COR-L47 (cell line): Measurements from ENCODE around the gene TCF12.
"Not testable (repeated sequence)": the region's sequence is repeated elsewhere in the genome, so short reads cannot be mapped to it uniquely, and the experiment has no call there.

Experiments
- DNase-seq: peaks from one replicate; lab custom pipeline; 2025; lab: John Stamatoyannopoulos, UW

Gene TCF12

DNA sequence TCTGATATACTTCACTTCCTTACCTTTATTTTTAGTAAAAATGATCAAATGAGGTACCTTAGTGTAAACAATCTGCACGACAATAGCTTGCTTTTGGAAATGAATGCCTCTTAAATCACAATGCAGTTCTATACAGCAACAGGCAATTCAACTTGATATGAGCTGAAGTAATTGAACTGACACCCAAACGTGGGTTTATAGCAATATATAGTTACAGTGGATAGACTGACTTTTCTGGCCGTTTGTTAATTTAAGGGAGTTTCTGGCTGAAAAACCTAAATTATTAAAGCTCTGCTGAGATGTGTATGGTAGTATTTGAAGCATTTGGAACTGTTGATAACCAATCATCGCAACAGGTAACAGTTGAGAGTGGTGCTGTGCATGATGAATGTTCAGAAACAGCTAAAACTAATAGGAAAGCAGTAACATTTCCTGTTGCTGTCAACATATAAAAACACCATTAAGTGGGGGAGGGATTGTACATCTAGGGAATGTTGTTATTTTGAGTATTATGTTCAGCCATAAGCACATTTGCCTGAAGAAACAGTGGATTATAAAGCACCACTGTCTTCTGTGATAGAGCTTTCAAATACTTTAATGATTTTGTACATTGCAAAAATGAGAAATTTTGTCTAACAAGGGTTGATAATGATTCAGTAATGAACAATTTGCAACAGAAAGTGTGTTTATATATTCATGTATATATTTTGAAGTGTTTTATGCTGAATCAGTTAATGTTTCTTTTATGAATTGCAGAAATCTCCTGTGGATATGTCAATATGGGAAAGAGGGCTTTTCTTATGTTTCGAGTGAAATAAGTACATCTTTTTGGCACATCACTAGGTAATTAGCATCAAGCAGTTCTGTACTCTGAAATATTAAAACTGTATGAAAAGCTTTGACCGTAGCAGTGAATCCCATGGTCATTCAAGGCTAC, 176.1 kb downstream of the TCF12 start:
- no peak for DNase-seq

DNA sequence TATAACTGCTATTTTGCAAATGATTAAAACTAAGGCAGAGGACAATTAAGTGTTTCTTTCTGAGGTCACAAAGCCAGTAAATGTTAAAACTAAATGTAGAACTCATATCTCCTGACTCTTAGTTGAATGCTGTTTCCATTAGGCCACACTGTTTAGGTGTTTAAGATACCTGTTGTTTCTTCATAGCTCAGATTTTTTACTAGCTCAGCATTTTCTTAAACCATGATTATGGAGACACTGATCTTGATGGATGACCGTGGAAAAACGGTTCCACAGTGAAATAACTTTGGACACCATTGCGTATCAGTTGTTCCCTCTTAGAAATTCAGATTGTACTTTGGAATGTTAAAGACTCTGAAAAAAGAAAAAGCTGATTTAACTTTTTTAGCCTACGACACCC, 177.5 kb downstream of the TCF12 start:
- DNase-seq: no peak

DNA sequence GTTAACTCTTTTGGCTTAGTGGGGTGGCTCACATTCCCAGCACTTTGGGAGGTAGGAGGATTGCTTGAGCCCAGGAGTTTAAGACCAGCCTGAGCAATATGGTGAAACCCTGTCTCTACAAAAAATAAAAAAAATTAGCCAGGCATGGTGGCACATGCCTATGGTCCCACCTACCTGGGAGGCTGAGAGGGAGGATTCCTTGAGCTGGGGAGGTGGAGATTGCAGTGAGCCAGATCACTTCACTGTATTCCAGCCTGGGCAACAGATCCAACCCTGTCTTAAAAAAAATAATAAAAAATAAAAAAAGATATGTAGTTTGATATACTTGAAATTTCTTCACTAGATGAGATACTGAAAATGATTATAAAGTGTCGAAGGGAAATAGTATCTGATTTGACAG, 178.8 kb downstream of the TCF12 start:
- no peak for DNase-seq

DNA sequence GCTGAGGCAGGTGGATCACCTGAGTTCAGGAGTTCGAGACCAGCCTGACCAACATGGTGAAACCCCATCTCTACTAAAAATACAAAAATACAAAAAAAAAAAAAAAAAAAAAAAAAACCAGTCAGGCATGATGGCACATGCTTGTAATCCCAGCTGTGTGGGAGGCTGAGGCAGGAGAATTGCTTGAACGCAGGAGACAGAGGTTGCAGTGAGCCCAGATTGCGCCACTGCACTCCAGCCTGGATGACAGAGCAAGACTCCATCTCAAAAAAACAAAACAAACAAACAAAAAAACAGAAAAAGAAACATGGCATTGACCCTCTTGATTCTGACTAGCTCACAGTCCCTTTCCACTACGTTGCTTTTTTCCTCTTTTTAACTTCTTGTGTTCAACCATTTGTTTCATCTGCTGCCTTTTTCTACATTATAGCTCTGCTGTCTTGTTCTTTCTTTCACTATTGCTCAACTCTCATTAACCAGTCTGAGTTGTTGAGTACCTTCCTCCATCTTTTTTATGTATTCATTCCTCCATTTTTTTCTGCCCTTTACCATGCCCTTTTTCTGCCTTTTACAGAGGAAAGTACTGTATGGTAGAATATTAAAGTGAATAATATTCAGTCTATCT, 179.6 kb downstream of the TCF12 start:
- DNase-seq: not testable (repeated sequence)

DNA sequence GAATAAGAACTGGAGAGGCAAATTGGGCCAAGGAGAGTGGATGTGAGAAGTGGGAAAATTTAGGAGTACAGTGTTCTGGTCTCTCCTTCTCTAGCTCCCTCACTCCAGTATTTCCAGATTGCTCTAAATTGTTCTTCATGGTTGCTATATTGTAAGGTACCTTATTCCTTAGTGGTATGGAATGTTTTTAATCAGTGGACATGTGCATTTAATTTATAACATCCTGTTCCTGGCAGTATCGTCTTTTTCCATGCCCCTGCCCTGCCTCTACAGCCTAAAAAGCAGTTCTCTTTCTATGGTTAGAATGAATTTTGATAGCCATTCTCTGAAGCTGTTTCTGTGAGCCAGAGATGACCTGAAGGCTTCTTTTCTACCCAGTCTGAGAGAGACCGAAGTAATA, 180.5 kb downstream of the TCF12 start:
- no peak for DNase-seq

DNA sequence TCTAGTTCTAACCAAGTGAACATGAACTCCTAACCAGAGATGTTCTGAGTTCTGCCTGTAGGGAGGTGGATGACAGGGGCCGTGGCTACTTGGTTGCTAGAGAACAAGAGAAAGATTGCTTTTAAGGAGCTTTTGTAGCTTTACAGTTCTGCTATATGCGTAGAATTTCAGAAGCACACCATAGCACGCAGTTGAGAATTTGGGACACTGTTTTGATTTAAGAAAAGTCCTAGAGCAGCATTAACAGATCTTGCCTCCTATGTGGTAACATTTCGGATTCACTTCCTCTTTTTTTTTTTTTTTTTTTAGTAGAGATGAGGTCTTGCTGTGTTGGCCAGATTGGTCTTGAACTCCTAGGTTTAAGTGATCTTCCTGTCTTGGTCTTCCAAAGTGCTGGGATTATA, 181.7 kb downstream of the TCF12 start:
- DNase-seq: no peak

DNA sequence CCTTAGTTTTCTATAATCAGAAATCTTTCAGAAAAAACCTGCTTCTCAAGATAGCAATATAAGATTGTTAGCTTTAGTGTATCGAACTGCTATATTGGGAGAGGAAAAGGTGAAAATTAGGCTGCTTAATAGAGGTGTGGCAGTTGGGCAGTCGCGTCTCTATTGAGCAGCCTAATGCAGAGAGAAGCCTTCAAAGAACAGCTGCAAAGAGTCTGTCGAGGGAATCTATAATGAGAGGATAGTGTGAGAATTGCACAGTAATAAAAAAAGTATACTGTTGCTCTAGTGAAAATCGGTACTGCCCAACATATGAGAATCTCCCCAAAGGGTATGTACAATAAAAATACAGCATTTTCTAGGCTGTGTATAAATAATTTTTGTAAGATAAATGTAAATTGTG, 184.4 kb downstream of the TCF12 start:
- DNase-seq: no peak

DNA sequence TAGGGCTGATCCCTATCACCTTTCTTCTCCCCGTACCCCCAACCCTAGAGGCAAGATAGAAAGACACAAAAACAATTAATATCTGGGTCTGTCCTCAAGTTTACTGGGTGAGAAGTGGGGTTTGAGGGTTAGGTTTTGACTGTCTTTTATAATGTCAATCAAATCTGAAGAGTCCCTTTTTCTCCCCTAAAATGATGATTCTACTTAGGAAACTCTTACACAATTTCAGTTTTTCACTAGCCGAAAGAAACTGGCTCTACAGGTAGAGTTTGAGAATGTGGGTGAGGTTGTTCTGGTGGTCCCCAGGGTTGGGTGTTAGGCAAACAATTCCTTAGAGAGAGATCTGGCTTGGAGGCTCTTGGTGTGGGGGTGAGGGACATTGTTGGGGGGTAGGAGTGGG, 189.9 kb downstream of the TCF12 start:
- no peak for DNase-seq

DNA sequence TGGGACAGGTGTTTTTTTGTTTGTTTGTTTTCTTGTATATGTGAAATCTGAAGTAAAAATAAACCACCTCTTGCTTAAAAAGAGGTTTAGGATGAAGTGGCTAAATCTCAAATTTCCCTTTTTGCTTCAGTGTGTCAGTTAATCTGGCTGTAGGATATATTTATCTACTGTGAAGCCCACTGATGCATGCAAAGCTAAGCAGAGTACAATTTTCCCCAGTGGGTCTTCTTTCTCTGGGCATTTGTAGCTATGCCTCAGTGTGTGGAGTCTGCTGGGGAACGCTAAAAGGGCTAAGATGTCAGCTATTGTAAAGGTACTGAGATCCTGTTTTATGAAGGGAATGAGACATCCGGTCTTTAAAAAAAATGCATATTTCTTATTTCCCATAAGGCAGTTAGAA, 190.6 kb downstream of the TCF12 start:
- DNase-seq: no peak

DNA sequence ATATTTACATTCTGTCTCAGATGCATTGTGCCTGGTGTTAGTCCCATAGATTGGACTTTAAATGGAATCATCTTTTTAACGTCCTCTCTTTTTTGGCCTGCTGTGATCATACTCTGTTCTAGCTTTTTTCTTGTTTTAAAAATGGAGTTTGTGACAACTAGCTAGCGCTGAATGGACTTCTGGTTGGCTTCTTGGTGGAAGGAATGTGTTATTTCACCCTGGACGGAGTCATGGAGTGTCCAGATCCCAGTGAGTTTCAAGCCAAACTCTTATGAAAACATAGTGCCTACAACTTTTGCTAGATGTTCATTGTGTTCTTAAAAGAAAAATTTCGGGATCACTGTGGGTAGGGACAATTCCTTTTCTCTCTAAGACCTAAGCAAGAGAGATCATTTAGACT, 192.6 kb downstream of the TCF12 start:
- DNase-seq: no peak

DNA sequence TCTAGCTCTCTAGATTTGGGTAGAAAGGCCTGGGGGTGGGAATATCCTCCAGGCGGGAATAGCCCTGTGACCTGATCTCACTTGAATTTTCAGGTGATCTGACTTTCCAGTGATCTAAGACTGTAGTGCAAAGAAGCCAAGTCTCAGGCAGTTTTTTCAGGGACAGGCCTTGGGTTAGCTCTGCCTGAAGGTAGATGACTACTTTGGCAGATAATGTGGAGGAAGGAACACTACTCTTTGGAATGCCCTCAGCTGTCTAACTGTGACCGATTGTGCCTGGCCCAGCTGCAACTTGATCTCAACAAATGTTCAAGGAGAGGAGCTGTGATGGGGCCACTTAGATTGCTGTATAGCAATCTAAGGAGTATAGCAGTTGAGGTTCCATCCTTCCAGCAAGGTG, 193.7 kb downstream of the TCF12 start:
- no peak for DNase-seq

DNA sequence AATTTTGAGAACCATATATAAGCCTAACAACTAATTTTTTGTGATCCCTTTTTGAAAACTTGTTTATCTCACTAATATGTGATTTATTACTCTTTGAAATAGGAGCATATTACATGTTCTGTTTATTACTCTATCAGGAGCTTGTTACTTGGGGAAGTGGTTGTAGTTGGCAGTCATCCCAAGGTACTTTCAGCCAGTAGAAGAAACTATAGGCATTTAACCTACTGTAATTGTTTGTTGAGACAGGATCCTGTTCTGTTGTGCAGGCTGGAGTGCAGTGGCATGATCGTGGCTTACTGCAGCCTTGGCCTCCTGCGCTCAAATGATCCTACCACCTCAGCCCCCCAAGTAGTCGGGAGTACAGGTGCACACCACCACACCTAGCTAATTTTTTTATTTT, 195.6 kb downstream of the TCF12 start:
- DNase-seq: no peak

DNA sequence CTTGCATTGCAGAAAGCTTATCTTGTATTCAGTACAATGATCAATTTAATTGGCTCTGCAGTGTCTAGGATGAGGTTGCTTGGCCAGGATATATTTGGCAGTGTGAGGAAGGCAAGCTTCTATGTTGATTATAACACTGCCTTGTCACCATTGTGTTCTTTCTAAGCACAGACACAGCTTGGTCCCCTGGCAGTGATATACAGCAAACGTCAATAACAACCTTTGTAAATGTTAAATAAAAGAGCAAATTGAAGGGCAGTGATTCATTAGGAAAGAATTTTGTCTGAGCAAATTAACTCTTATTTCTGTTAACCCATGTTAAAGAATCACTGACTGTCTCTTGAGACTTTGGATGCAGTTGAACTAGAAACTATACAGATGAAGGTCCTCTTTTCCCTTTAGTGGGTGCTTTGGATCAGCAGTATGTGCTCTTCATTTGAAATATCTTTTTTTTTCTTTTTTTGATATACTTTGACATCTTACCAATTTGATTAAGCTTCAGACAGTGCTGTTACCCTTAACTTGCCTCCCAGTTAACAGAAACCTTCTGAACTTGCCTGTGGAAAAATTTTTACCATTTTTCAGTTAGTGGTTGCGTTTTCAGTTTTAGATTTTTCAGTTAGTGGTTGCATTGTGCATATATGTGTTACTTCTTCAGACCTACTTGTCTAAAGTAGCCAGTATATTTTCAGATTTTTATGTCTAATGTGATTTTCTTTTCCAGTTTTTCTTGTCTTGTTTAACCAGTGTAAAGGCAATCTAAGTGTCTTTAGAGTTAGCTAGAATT, 199.8 kb downstream of the TCF12 start:
- no peak for DNase-seq

DNA sequence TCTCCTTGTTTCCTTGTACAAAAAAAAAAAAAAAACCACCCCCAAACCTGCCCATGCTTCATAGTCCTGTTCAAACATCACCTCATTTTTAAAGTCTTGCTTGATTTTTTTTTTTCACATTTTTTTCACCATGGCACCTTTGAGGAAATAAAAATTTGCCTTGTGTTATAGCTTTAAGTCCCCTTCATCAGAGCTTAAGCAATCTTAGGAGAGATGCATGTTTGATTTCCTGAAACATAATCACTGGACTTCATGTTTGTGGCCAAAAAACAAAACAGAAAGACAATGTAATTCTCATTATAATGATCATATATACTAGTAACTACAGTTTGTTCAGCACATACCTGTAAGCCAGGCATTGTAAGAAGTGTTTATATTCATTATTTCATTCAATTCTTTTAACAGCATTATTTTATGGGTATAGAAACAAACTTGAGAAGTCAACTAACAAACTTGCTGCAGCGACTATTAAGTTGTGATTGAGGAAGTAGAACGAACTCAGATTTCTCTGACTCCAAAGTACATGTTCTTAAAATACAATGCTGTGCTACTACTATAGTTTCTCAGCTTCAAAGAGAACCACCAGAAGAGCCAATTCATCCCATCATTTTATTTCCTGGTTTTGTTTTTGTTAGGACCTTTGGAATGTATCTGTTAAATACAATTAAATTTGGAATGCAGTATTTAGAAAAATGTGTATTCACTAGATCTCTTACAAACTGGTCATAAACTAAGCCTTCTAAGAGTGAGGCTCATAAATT, 203.8 kb downstream of the TCF12 start:
- no peak for DNase-seq

DNA sequence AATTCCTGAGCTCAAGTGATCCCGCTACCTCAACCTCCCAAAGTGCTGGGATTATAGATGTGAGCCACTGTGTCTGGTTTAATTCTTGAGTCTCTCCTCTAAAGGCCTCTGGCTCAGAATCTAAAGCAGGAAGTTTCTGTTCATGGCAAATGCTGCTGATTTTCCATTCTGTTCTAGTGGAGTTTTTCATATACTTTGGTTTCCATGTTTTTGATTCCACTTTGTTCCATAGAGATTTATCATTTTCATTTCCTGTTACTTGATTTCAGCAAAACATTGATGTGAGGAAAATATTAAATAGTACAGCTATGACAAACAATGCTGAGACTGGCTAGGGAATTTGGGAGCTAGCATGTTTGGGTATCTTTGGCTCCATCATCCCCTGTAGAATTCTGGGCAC, 205.6 kb downstream of the TCF12 start:
- DNase-seq: no peak

DNA sequence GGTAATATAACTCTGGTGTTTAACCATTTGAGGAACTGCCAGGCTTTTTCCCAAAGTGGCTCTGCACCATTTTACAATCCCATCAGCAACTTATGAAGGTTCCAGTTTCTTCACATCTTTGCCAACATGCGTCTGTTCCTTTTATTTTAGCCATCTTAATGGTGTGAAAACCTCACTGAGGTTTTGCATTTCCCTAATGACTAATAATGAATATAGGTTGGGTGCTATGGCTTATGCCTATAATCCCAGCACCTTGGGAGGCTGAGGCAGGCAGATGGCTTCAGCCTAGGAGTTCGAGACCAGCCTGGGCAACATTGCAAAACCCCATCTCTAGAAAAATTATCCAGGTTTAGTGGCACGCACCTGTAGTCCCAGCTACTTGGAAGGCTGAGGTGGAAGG, 210.6 kb downstream of the TCF12 start:
- no peak for DNase-seq

DNA sequence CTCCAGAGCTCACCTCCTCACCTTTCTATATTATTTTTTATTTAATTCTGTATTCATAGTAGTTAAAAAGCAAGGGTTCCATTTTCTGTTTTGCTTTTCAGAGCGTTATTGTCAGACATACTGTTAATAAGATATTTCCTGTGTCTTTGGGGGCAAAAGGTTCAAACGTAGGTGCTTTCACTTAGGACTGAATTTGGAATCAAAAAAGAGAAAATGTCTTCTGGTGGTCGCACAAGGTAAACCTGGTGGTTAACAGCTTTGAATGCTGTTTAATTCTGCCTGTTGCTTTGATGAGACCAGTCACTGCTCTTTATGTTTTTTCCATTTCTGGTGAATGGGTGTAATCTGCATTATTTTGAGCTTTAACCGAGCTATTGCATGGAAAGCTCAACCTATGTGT, 212.5 kb downstream of the TCF12 start:
- DNase-seq: no peak

DNA sequence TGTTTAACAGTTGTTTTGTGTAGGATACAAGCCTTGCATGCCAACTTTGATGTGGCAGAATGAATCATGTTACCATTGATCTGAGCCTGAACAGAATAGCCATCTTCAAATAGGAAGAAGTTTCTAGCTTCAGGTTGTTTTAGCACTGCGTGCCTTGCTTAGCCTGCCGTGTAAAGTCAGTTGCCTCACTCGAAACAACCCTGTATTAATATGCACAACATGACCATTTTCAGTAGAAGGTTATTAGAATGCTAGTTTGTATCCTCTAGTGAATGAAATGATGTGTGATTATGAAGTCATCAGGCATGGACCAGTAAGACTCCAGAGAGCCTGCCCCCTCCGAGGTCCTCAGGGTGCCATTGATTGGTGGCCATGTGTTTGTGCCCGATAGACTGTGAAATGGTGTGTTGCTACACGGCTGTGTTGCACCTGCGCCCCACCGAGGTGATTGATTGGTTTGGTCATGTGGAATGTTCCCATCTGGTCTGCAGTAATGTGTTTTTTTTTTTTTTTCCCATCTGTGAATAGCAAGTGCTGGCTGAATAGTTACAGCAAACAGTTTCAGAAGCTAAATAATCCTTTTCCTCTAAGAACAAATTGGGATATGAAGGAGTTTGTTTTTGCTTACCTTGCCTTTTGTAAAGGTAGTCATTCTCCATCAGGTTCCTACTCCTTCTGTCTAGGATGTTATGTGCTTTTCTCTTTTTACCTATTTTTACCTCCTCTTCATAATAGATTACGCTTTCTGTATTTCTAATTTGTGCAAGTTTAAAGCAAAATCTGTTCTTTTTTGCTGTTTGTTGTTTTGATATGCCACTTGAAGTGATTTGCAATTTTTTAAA, 214.9 kb downstream of the TCF12 start:
- DNase-seq: peak; percentile 72

DNA sequence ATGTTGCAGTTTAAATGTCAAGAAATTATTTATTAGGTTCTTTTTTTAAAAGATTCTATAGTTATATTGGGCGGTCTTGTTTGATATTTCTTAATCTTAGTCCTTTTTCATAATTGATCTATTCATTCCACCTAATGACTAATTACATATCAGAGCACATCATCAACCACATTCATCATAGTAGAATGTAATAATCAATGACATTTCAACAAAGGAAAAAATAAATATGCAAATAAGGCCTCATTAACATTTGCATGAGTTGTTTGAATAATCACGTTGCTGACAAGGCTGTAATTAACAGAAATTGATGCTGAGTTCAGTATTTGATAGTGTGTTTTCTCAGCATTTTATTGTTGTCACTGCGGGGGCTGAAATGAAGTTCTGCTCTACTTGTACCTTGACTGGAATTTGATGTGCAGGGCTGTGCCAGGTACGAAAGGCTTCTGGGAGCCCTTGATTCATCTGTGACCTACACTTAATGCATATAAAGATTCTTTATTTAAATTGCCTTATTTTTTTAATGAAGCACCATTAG, 215.7 kb downstream of the TCF12 start:
- DNase-seq: no peak

DNA sequence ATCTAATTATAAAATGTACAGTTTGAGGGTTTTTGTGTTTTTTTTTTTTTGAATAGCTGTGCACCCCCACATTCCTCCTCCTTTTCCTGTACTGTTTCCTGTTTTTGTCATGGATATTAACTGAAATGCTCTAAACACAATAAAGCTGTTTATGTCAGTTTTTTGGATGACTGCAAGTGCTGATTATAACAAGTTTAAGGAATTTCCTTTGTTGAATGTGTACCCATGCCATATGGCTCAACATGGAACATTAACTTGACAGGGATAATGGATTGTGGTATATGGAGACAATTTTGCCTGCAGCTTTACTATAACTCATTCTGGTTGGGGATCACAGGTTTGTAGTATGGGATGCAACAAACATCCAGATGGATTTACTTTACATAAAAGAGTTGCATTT, 216.4 kb downstream of the TCF12 start:
- no peak for DNase-seq

DNA sequence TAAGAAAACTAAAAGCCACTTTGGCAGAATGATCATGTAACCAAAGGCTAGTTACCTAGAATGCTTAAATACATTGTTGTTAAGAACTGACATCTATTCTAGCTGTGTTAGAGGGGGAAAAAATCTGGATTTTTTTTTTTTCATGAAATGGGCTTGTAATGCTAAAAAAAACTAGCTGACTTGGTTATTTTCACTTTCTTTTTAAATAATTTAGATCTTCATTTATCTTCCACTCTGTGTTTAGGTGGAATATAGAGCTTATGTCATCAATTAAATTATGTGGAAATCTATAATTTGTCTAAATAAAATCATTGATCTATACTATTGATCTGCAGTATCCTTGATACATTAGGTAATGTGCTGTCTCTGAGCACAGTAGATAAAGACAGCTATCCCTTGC, 217.4 kb downstream of the TCF12 start:
- no peak for DNase-seq
